ENCODE data around the gene SP140L. TPM values are rescaled to one million over a fixed set of nuclear protein-coding genes. Genes with fewer than 3 reads are reported as not detected.

SP140L gene
- total RNA-seq, 1 donor from 2014 or later = 20.6 TPM

GRCh38 chr2:230444832-230445231 is 117.8 kb downstream of the SP140L start:
- Mint-ChIP-seq H3K4me3 (ENCODE audit: unreplicated experiment) (no peak overlapping the region), H3K36me3 (ENCODE audit: low read depth) (peaks cover 43% of the 10 kb centered on the region), H3K27me3 (ENCODE audit: low read depth) (no peaks in the 10 kb centered on the region), H3K27ac (ENCODE audit: unreplicated experiment) (no peak overlapping the region), H3K4me1 (ENCODE audit: low read depth) (peaks cover 35% of the 10 kb centered on the region), H3K9me3 (ENCODE audit: low read depth) (no peaks in the 10 kb centered on the region)
- no peak for TF ChIP-seq CTCF (IDR thresholded peaks at IDR 0.05)
- no peak for DNase-seq (ENCODE audit: low spot score)

DNA sequence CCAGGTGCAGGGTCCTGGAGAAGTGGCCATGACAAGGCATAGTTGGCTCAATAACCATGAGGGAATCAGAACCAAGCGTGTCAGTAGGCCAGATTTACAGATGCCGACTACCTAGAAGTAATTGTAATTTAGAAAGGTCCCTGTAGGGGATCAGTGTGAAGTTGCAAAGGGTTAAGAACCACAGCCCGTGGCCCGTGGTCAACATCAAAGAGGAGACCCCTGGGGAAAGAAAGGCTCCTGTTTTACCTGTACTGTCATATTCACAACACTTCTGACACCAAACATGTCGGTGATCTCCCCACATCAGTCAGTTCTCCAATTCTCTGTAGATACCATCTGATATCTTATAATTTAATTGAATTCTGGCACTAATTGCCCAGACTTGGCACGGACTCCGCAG is 120.0 kb downstream of the SP140L start:
- Mint-ChIP-seq H3K27ac (ENCODE audit: unreplicated experiment) (no peak overlapping the region), H3K36me3 (ENCODE audit: low read depth) (peaks cover 48% of the 10 kb centered on the region), H3K4me1 (ENCODE audit: low read depth) (peaks cover 21% of the 10 kb centered on the region), H3K9me3 (ENCODE audit: low read depth) (peaks cover 4% of the 10 kb centered on the region), H3K27me3 (ENCODE audit: low read depth) (no peaks in the 10 kb centered on the region), H3K4me3 (ENCODE audit: unreplicated experiment) (no peak overlapping the region)
- no peak for DNase-seq (ENCODE audit: low spot score)
- TF ChIP-seq CTCF (IDR thresholded peaks at IDR 0.05) = no peak

GRCh38 chr2:230447455-230448451 is 120.8 kb downstream of the SP140L start:
- Mint-ChIP-seq H3K36me3 (ENCODE audit: low read depth) (peaks cover 50% of the 10 kb centered on the region), H3K27ac (ENCODE audit: unreplicated experiment) (no peak overlapping the region), H3K27me3 (ENCODE audit: low read depth) (no peaks in the 10 kb centered on the region), H3K4me3 (ENCODE audit: unreplicated experiment) (no peak overlapping the region), H3K9me3 (ENCODE audit: low read depth) (peaks cover 4% of the 10 kb centered on the region), H3K4me1 (ENCODE audit: low read depth) (peaks cover 17% of the 10 kb centered on the region)
- no peak for DNase-seq (ENCODE audit: low spot score)
- TF ChIP-seq CTCF (IDR thresholded peaks at IDR 0.05) = no peak

GRCh38 chr2:230449901-230450467 is 123.0 kb downstream of the SP140L start:
- no peak for DNase-seq (ENCODE audit: low spot score)
- peaks cover 12% of the 10 kb centered on the region for H3K9me3 Mint-ChIP-seq (ENCODE audit: low read depth)
- H3K4me1 Mint-ChIP-seq (ENCODE audit: low read depth) = peaks cover 2% of the 10 kb centered on the region
- no peak for TF ChIP-seq CTCF (IDR thresholded peaks at IDR 0.05)
- no peak overlapping the region for H3K4me3 Mint-ChIP-seq (ENCODE audit: unreplicated experiment)
- no peak overlapping the region for H3K27ac Mint-ChIP-seq (ENCODE audit: unreplicated experiment)
- no peaks in the 10 kb centered on the region for H3K27me3 Mint-ChIP-seq (ENCODE audit: low read depth)
- H3K36me3 Mint-ChIP-seq (ENCODE audit: low read depth) = peaks cover 60% of the 10 kb centered on the region

DNA sequence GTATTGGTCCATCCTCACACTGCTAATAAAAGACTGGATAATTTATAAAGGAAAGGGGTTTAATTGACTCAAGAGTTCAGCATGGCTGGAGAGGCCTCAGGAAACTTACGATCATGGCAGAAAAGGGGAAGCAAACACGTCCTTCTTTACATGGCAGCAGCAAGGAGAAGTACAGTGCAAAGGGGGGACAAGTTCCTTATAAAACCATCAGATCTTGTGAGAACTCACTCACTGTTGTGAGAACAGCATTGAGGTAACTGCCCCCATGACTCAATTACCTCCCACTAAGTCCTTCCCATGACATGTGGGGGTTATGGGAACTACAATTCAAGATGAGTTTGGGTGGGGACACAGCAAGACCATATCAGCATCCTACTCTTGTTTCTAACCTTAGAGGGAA is 126.0 kb downstream of the SP140L start:
- no peak overlapping the region for H3K4me3 Mint-ChIP-seq (ENCODE audit: unreplicated experiment)
- no peak for DNase-seq (ENCODE audit: low spot score)
- no peaks in the 10 kb centered on the region for H3K4me1 Mint-ChIP-seq (ENCODE audit: low read depth)
- H3K9me3 Mint-ChIP-seq (ENCODE audit: low read depth) = peaks cover 22% of the 10 kb centered on the region
- peaks cover 54% of the 10 kb centered on the region for H3K36me3 Mint-ChIP-seq (ENCODE audit: low read depth)
- TF ChIP-seq CTCF (IDR thresholded peaks at IDR 0.05) = no peak
- no peaks in the 10 kb centered on the region for H3K27me3 Mint-ChIP-seq (ENCODE audit: low read depth)
- H3K27ac Mint-ChIP-seq (ENCODE audit: unreplicated experiment) = no peak overlapping the region

Other genes with a start within 250 kb of the SP140L start
- 11.3 to 13.9 TPM (median 12.9 TPM) in 3 replicates for gene SP110, start 107.2 kb upstream of the SP140L start, total RNA-seq
- gene SP140, start 101.5 kb upstream of the SP140L start, total RNA-seq = 0.60 TPM in 1 of 3 replicates, not detected in the others
- gene SP100, start 89.0 kb downstream of the SP140L start, total RNA-seq = 57.6 to 67.0 TPM (median 66.7 TPM) in 3 replicates

All from chondrocyte (in vitro differentiated cells).